Skeletal muscle cell (primary cell): ENCODE measurements around the gene TOP3B.

ENCODE experiments used
- DNase-seq: peaks from one replicate; pipeline ENCODE4 v3.0.0-alpha.2; 2010; ENCODE audit warnings: low read depth
- H3K4me3 ChIP-seq: 2 replicates; pipeline ENCODE4 v1.5.1; 2011; ENCODE audit warnings: low read depth, mild to moderate bottlenecking, control low read depth, low read length, moderate library complexity

The TOP3B gene

GRCh38 chr22:22013559-22014284, 31.1 kb upstream of the TOP3B start:
- DNase-seq, result no peak
- no peak overlapping the region for H3K4me3 ChIP-seq

GRCh38 chr22:22011964-22012363, 29.4 kb upstream of the TOP3B start:
- H3K4me3 ChIP-seq, result no peak overlapping the region
- DNase-seq, result no peak

GRCh38 chr22:22010358-22010757, 27.8 kb upstream of the TOP3B start:
- H3K4me3 ChIP-seq, result no peak overlapping the region
- no peak for DNase-seq

- no peak for DNase-seq
- no peak overlapping the region for H3K4me3 ChIP-seq
Measured at GRCh38 chr22:22009661-22010060, 27.1 kb upstream of the TOP3B start.

- no peak for DNase-seq
- H3K4me3 ChIP-seq, result no peak overlapping the region
Measured at GRCh38 chr22:22006596-22006990, 24.0 kb upstream of the TOP3B start.

- H3K4me3 ChIP-seq, result no peak overlapping the region
- DNase-seq, result no peak
Measured at GRCh38 chr22:22005945-22006595, 23.5 kb upstream of the TOP3B start.

GRCh38 chr22:22003233-22003632, 20.6 kb upstream of the TOP3B start:
- no peak overlapping the region for H3K4me3 ChIP-seq
- no peak for DNase-seq

GRCh38 chr22:22002526-22003055, 20.0 kb upstream of the TOP3B start:
- no peak overlapping the region for H3K4me3 ChIP-seq
- no peak for DNase-seq

- no peak overlapping the region for H3K4me3 ChIP-seq
Measured at GRCh38 chr22:22001664-22002525, 19.3 kb upstream of the TOP3B start.

GRCh38 chr22:21998595-21999247, 16.1 kb upstream of the TOP3B start:
- no peak for DNase-seq
- H3K4me3 ChIP-seq, result no peak overlapping the region

More at GRCh38 chr22:22001664-22002525, 19.3 kb upstream of the TOP3B start:
- no peak for DNase-seq

- H3K4me3 ChIP-seq, result no peak overlapping the region
- DNase-seq, result no peak
Measured at GRCh38 chr22:21996175-21996720, 13.7 kb upstream of the TOP3B start.

- no peak for DNase-seq
- no peak overlapping the region for H3K4me3 ChIP-seq
Measured at GRCh38 chr22:21995660-21996059, 13.1 kb upstream of the TOP3B start.

GRCh38 chr22:21994881-21995444, 12.4 kb upstream of the TOP3B start:
- no peak for DNase-seq
- no peak overlapping the region for H3K4me3 ChIP-seq

GRCh38 chr22:21992593-21993237, 10.1 kb upstream of the TOP3B start:
- no peak for DNase-seq
- no peak overlapping the region for H3K4me3 ChIP-seq

- no peak for DNase-seq
- H3K4me3 ChIP-seq, result no peak overlapping the region
Measured at GRCh38 chr22:21991774-21992173, 9.2 kb upstream of the TOP3B start.

- DNase-seq, result no peak
- H3K4me3 ChIP-seq, result no peak overlapping the region
Measured at GRCh38 chr22:21991304-21991596, 8.7 kb upstream of the TOP3B start.

GRCh38 chr22:21990445-21991303, 8.1 kb upstream of the TOP3B start:
- no peak overlapping the region for H3K4me3 ChIP-seq

GRCh38 chr22:21989049-21989448, 6.5 kb upstream of the TOP3B start:
- H3K4me3 ChIP-seq, result no peak overlapping the region
- no peak for DNase-seq

More at GRCh38 chr22:21990445-21991303, 8.1 kb upstream of the TOP3B start:
- DNase-seq, result peak; percentile 25
